HepG2 (cell line): Measurements from ENCODE around the gene YWHAB. TPM values are rescaled to one million over a fixed set of nuclear protein-coding genes. Genes with fewer than 3 reads are reported as not detected.

ENCODE experiments used
- ATAD3A ChIP-seq: sonication (generic); formaldehyde crosslinking; IDR thresholded peaks from 2 replicates; pipeline ENCODE4 v1.4.0; 2020; ENCODE audit warnings: missing genetic modification reagents
- FOXJ3 ChIP-seq: sonication (generic); formaldehyde crosslinking; IDR thresholded peaks from 2 replicates; pipeline ENCODE4 v1.4.0; 2020; ENCODE audit warnings: missing genetic modification reagents, mild to moderate bottlenecking, borderline replicate concordance
- MAF1 ChIP-seq: sonication (generic); formaldehyde crosslinking; IDR thresholded peaks from 2 replicates; pipeline ENCODE4 v1.5.0; 2020; ENCODE audit warnings: missing genetic modification reagents, borderline replicate concordance
- MLX ChIP-seq: IDR thresholded peaks from 2 replicates; pipeline ENCODE4 v1.6.1; 2016
- NCOA1 ChIP-seq: sonication (generic); formaldehyde crosslinking; IDR thresholded peaks from 2 replicates; pipeline ENCODE4 v1.9.0; 2021; ENCODE audit warnings: missing genetic modification reagents
- REST ChIP-seq, 2 experiments: IDR thresholded peaks; 2 replicates each; pipeline ENCODE4 v1.6.1; 2011 to 2012; ENCODE audit warnings: low read length in 2 of 2, borderline replicate concordance in 1 of 2, low read depth in 1 of 2, mild to moderate bottlenecking in 1 of 2, moderate library complexity in 1 of 2
- TSC22D2 ChIP-seq: sonication (generic); formaldehyde crosslinking; IDR thresholded peaks from 2 replicates; pipeline ENCODE4 v1.5.1; 2020; ENCODE audit warnings: missing genetic modification reagents, mild to moderate bottlenecking, borderline replicate concordance
- ZKSCAN8 ChIP-seq: IDR thresholded peaks from 2 replicates; pipeline ENCODE4 v1.6.1; 2016; ENCODE audit warnings: borderline replicate concordance, missing genetic modification reagents, missing compliant biosample characterization
- ZNF121 ChIP-seq: sonication (generic); formaldehyde crosslinking; IDR thresholded peaks from 2 replicates; pipeline ENCODE4 v1.5.0; 2020; ENCODE audit warnings: mild to moderate bottlenecking, missing genetic modification reagents
- ZNF143 ChIP-seq: sonication (generic); formaldehyde crosslinking; IDR thresholded peaks from 2 replicates; pipeline ENCODE4 v1.4.0; 2020; ENCODE audit warnings: missing genetic modification reagents
- ZNF256 ChIP-seq: sonication (generic); formaldehyde crosslinking; conservative IDR thresholded peaks from 2 replicates; pipeline ENCODE4 v1.4.0; 2020; ENCODE audit warnings: missing genetic modification reagents
- ZNF512 ChIP-seq: sonication (generic); formaldehyde crosslinking; IDR thresholded peaks from 2 replicates; pipeline ENCODE4 v1.4.0; 2020; ENCODE audit warnings: mild to moderate bottlenecking, missing genetic modification reagents
- ZNF546 ChIP-seq: sonication (generic); formaldehyde crosslinking; conservative IDR thresholded peaks from 2 replicates; pipeline ENCODE4 v1.8.1; 2023; ENCODE audit warnings: mild to moderate bottlenecking, missing genetic modification reagents
- ZNF558 ChIP-seq: sonication (generic); formaldehyde crosslinking; IDR thresholded peaks from 2 replicates; pipeline ENCODE4 v1.9.0; 2022; ENCODE audit warnings: mild to moderate bottlenecking, missing genetic modification reagents, borderline replicate concordance
- ZNF609 ChIP-seq: sonication (generic); formaldehyde crosslinking; IDR thresholded peaks from 2 replicates; pipeline ENCODE4 v1.4.0; 2020; ENCODE audit warnings: mild to moderate bottlenecking, missing genetic modification reagents, borderline replicate concordance
- ZNF788 ChIP-seq: sonication (generic); formaldehyde crosslinking; IDR thresholded peaks from 2 replicates; pipeline ENCODE4 v1.5.0; 2020; ENCODE audit warnings: mild to moderate bottlenecking, missing genetic modification reagents, borderline replicate concordance
- ZNF816 ChIP-seq: sonication (generic); formaldehyde crosslinking; IDR thresholded peaks from 2 replicates; pipeline ENCODE4 v1.8.0; 2022; ENCODE audit warnings: missing genetic modification reagents, mild to moderate bottlenecking, borderline replicate concordance
- polyA plus RNA-seq, 8 experiments: library from polyadenylated mRNA; depleted of rRNA in 3 of 8; stranded (reverse) in 7 of 8; unstranded in 1 of 8; fragments of >200 nt; fragmentation: Illumina TruSeq in 4 of 8; extraction: Trizol in 4 of 8; gene quantifications; 2 replicates each; pipeline versions ENCODE4 v1.2.1 to v1.2.3, GENCODE V29; 2011 to 2016; ENCODE audit warnings: low read depth in 4 of 8, missing spikeins in 1 of 8, mixed read lengths in 1 of 8; ENCODE audit not compliant: insufficient read depth in 1 of 8
- total RNA-seq, 5 experiments: library from RNA; depleted of rRNA; stranded (reverse); fragments of >200 nt; fragmentation: Illumina TruSeq; extraction: Trizol; gene quantifications; 2 replicates each; pipeline ENCODE4 v1.2.3, GENCODE V29; 2016; ENCODE audit warnings: low read depth in 1 of 5

The YWHAB gene
- total and polyA plus RNA-seq, 2 of the 13 experiments (the other 11 are each of a cell fraction or from before 2014, with no cell fraction given), result 77.2 to 121 TPM

GRCh38 chr20:44909872-44910689 lies 24.6 kb downstream of the YWHAB start, which contains the start of gene PABPC1L (continued):
- TF ChIP-seq REST (IDR thresholded peaks at IDR 0.05; ENCODE audit: borderline replicate concordance in 1 of 2, low read depth in 1 of 2, low read length in 2 of 2) (0 out of 4 replicates have a peak, but pooled peaks of 1 of the 2 experiments have one; percentile 38), ZNF609 (peak; percentile 44; the same call in 1 of the 2 replicates), TSC22D2 (CRISPR knock-in tag) (peak; percentile 18; the same call in 1 of the 2 replicates), ZNF816 (no peak), ZNF546 (CRISPR knock-in tag) (no peak; the same call in 1 of the 2 replicates), ZNF512 (CRISPR knock-in tag) (no peak), NCOA1 (CRISPR knock-in tag) (peak; percentile 21; the same call in 1 of the 2 replicates), ZNF143 (CRISPR knock-in tag) (peak; percentile 68), MLX (CRISPR knock-in tag) (no peak), ATAD3A (peak; percentile 95), ZNF558 (peak; percentile 83; the same call in 1 of the 2 replicates), ZNF788 (no peak; the same call in 1 of the 2 replicates), ZNF121 (CRISPR knock-in tag) (peak; percentile 64; the same call in 1 of the 2 replicates), ZKSCAN8 (no peak; the same call in 1 of the 2 replicates), MAF1 (no peak; the same call in 1 of the 2 replicates), ZNF256 (no peak; the same call in 1 of the 2 replicates), FOXJ3 (no peak)
